ENCODE results near the gene ASS1.

GRCh38 chr9:130458027-130458803, 13.5 kb downstream of the ASS1 start:
- TF ChIP-seq CTCF (conservative IDR thresholded peaks at IDR 0.05; ENCODE audit: low read depth, low read length) (no peak), EZH2phosphoT487 (IDR thresholded peaks at IDR 0.05; ENCODE audit: borderline replicate concordance, low read length) (no peak), EZH2 (IDR thresholded peaks at IDR 0.05; ENCODE audit: low read length, unreplicated experiment) (no peak)
